ENCODE measurements around the gene TGM2.

Gene TGM2

GRCh38 chr20:38143646-38144554 lies 21.2 kb downstream of the TGM2 start:
- DNase-seq: peak; percentile 79

- no peak for DNase-seq
Measured at GRCh38 chr20:38143238-38143645, 21.8 kb downstream of the TGM2 start.

- DNase-seq: no peak
Measured at GRCh38 chr20:38141889-38142494, 23.1 kb downstream of the TGM2 start.

GRCh38 chr20:38141204-38141888 lies 23.7 kb downstream of the TGM2 start:
- no peak for DNase-seq

- DNase-seq: peak; percentile 35
Measured at GRCh38 chr20:38139977-38140753, 24.9 kb downstream of the TGM2 start.

GRCh38 chr20:38139156-38139912 lies 25.7 kb downstream of the TGM2 start:
- no peak for DNase-seq

- DNase-seq: no peak
Measured at GRCh38 chr20:38138086-38138778, 26.8 kb downstream of the TGM2 start.

- no peak for DNase-seq
Measured at GRCh38 chr20:38137441-38138037, 27.5 kb downstream of the TGM2 start.

- no peak for DNase-seq
Measured at GRCh38 chr20:38136421-38137245, 28.4 kb downstream of the TGM2 start.

GRCh38 chr20:38135651-38136420 lies 29.2 kb downstream of the TGM2 start:
- no peak for DNase-seq

- no peak for DNase-seq
Measured at GRCh38 chr20:38135271-38135650, 29.8 kb downstream of the TGM2 start.

GRCh38 chr20:38134427-38135270 lies 30.4 kb downstream of the TGM2 start:
- DNase-seq: peak; percentile 50

- no peak for DNase-seq
Measured at GRCh38 chr20:38133680-38134426, 31.2 kb downstream of the TGM2 start.

GRCh38 chr20:38132910-38133501 lies 32.1 kb downstream of the TGM2 start:
- no peak for DNase-seq

GRCh38 chr20:38132156-38132909 lies 32.7 kb downstream of the TGM2 start:
- DNase-seq: no peak

GRCh38 chr20:38131588-38132121 lies 33.4 kb downstream of the TGM2 start:
- DNase-seq: no peak

Measured in fibroblast of skin of scalp (primary cell).